Neural cell (in vitro differentiated cells): Measurements from ENCODE around the gene PTPN5.
"Not testable (repeated sequence)": the region's sequence is repeated elsewhere in the genome, so short reads cannot be mapped to it uniquely, and the experiment has no call there.

Experiments used
- EP300 ChIP-seq: fragments of 450-650 bp; conservative IDR thresholded peaks from 2 replicates; pipeline ENCODE4 v1.6.1; 2014; ENCODE audit warnings: antibody characterized with exemption, mild to moderate bottlenecking, moderate library complexity; ENCODE audit not compliant: poor library complexity, severe bottlenecking
- EZH2 ChIP-seq: fragments of 200-600, 300-800 bp; shearing (Covaris generic), sonication (generic); IDR thresholded peaks from 2 replicates; pipeline ENCODE4 v1.6.1; 2014; ENCODE audit warnings: antibody characterized with exemption, low read length, borderline replicate concordance, mild to moderate bottlenecking; ENCODE audit not compliant: insufficient read depth, poor library complexity, severe bottlenecking
- RAD21 ChIP-seq: fragments of 450-650 bp; conservative IDR thresholded peaks from 2 replicates; pipeline ENCODE4 v1.6.1; 2014; ENCODE audit warnings: antibody characterized with exemption, mild to moderate bottlenecking, moderate library complexity
- TF ChIP-seq, protein P1 (sequence below): fragments of 450-650 bp; IDR thresholded peaks from 2 replicates; pipeline ENCODE4 v1.5.1; 2014; ENCODE audit warnings: antibody characterized with exemption, mild to moderate bottlenecking, moderate library complexity; ENCODE audit not compliant: poor library complexity, severe bottlenecking

DNA sequence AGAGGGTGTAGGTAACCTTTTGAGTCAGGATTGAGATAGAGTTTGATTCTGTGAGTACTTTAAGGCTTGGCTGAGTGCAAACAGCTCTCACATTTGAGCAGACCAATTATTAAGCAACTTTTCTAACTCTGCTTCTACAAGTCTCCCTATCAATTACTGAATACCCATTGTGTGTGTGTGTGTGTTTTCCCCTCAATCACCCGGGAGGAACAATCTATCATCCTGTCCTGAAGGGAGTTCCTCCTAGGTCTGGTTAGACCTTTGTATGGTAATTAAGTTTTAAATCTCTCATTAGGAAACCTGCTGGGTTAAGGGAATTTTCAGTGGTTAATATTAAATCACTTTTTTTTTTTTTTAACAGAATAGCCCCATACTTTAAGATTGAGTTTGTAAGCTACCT is 28.6 kb upstream of the PTPN5 start:
- TF ChIP-seq, protein P1, sequence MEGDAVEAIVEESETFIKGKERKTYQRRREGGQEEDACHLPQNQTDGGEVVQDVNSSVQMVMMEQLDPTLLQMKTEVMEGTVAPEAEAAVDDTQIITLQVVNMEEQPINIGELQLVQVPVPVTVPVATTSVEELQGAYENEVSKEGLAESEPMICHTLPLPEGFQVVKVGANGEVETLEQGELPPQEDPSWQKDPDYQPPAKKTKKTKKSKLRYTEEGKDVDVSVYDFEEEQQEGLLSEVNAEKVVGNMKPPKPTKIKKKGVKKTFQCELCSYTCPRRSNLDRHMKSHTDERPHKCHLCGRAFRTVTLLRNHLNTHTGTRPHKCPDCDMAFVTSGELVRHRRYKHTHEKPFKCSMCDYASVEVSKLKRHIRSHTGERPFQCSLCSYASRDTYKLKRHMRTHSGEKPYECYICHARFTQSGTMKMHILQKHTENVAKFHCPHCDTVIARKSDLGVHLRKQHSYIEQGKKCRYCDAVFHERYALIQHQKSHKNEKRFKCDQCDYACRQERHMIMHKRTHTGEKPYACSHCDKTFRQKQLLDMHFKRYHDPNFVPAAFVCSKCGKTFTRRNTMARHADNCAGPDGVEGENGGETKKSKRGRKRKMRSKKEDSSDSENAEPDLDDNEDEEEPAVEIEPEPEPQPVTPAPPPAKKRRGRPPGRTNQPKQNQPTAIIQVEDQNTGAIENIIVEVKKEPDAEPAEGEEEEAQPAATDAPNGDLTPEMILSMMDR: not testable (repeated sequence)
- not testable (repeated sequence) for TF ChIP-seq EP300, EZH2, RAD21
